Keratinocyte (primary cell): ENCODE measurements around the gene CKS1B. TPM values are rescaled to one million over a fixed set of nuclear protein-coding genes. Genes with fewer than 3 reads are reported as not detected.
"Not testable (repeated sequence)": the region's sequence is repeated elsewhere in the genome, so short reads cannot be mapped to it uniquely, and the experiment has no call there.

Experiments used
- DNase-seq: peaks from one replicate; pipeline ENCODE4 v3.0.0-alpha.2; 2011; ENCODE audit warnings: low read depth, missing footprints, low spot score
- FAIRE-seq: peaks from 2 replicates; lab custom pipeline; 2011; peaks lifted over from hg19 to GRCh38; lab: Jason Lieb, UNC
- H2AFZ ChIP-seq: 2 replicates; pipeline ENCODE4 v1.6.0; 2012; ENCODE audit warnings: low read length, control low read depth, inconsistent platforms; ENCODE audit not compliant: control insufficient read depth
- H3K27ac ChIP-seq: 2 replicates; pipeline ENCODE4 v1.5.1; 2011; ENCODE audit warnings: low read length; ENCODE audit not compliant: control insufficient read depth, insufficient read depth
- H3K27me3 ChIP-seq: 3 replicates; pipeline ENCODE4 v1.6.0; 2011; ENCODE audit warnings: low read length; ENCODE audit not compliant: control insufficient read depth, insufficient read depth; ENCODE audit errors: extremely low read depth
- H3K36me3 ChIP-seq, 2 experiments: 2 replicates in 1 of 2; 3 replicates in 1 of 2; pipeline ENCODE4 v1.5.1; 2011; ENCODE audit warnings: low read length in 2 of 2, mild to moderate bottlenecking in 1 of 2; ENCODE audit not compliant: control insufficient read depth in 2 of 2, insufficient read depth in 2 of 2; ENCODE audit errors: extremely low read depth in 1 of 2
- H3K4me1 ChIP-seq: 3 replicates; pipeline ENCODE4 v1.5.1; 2011; ENCODE audit warnings: low read length; ENCODE audit not compliant: control insufficient read depth, insufficient read depth; ENCODE audit errors: extremely low read depth
- H3K4me2 ChIP-seq: 3 replicates; pipeline ENCODE4 v1.6.0; 2011; ENCODE audit warnings: low read depth, low read length; ENCODE audit not compliant: control insufficient read depth, insufficient read depth; ENCODE audit errors: extremely low read depth
- H3K4me3 ChIP-seq, 3 experiments: fragments of 200-600 bp in 1 of 3; sonication (generic) in 1 of 3; 2 replicates in 2 of 3; 3 replicates in 1 of 3; pipeline ENCODE4 v1.5.1; 2011 to 2016; ENCODE audit warnings: low read length in 3 of 3, mild to moderate bottlenecking in 3 of 3, control low read depth in 2 of 3, inconsistent platforms in 1 of 3, low read depth in 1 of 3, mixed read lengths in 1 of 3, mixed run types in 1 of 3, moderate library complexity in 1 of 3; ENCODE audit not compliant: control insufficient read depth in 2 of 3, insufficient read depth in 2 of 3; ENCODE audit errors: extremely low read depth in 1 of 3
- H3K79me2 ChIP-seq: 2 replicates; pipeline ENCODE4 v1.6.0; 2012; ENCODE audit warnings: low read length; ENCODE audit not compliant: control insufficient read depth, insufficient read depth
- H3K9ac ChIP-seq: 3 replicates; pipeline ENCODE4 v1.6.0; 2011; ENCODE audit warnings: low read length; ENCODE audit not compliant: control insufficient read depth, insufficient read depth; ENCODE audit errors: extremely low read depth
- H3K9me1 ChIP-seq: 3 replicates; pipeline ENCODE4 v1.6.0; 2011; ENCODE audit warnings: low read length; ENCODE audit not compliant: control insufficient read depth, insufficient read depth; ENCODE audit errors: extremely low read depth
- H3K9me3 ChIP-seq: 2 replicates; pipeline ENCODE4 v1.5.1; 2012; ENCODE audit warnings: low read depth, low read length; ENCODE audit not compliant: control insufficient read depth
- H4K20me1 ChIP-seq: 3 replicates; pipeline ENCODE4 v1.6.0; 2011; ENCODE audit warnings: low read length; ENCODE audit not compliant: control insufficient read depth, insufficient read depth; ENCODE audit errors: extremely low read depth
- EZH2 ChIP-seq: IDR thresholded peaks from one replicate; pipeline ENCODE4 v1.6.1; 2012; ENCODE audit warnings: inconsistent platforms, mild to moderate bottlenecking, low read length, moderate library complexity
- dilution Hi-C: fragments of 300-500 bp; cut with MboI; formaldehyde crosslinking; loops from one replicate; pipeline ENCODE4 v1.7.0; 2020; ENCODE audit warnings: low sequenced_read_pairs; ENCODE audit not compliant: extremely low pct_ligation_motif_present
- polyA plus RNA-seq, 5 experiments: library from polyadenylated mRNA; depleted of rRNA in 3 of 5; stranded (reverse) in 3 of 5; stranded (forward) in 1 of 5; unstranded in 1 of 5; fragments of >200 nt; gene quantifications; 1 replicate in 1 of 5; 2 replicates in 3 of 5; 3 replicates in 1 of 5; pipeline versions ENCODE4 v1.2.1 to v1.2.3, GENCODE V29; 2011 to 2012; ENCODE audit warnings: missing spikeins in 2 of 5, low read depth in 1 of 5, low replicate concordance in 1 of 5
- TF ChIP-seq, protein P1 (sequence below), 3 experiments: IDR thresholded peaks in 1 of 3; conservative IDR thresholded peaks in 1 of 3; optimal IDR thresholded peaks in 1 of 3; 2 replicates in 2 of 3; 3 replicates in 1 of 3; pipeline versions ENCODE3 to v1.5.1; 2011; ENCODE audit warnings: low read length in 3 of 3, mild to moderate bottlenecking in 3 of 3, moderate library complexity in 2 of 3, control low read depth in 1 of 3, inconsistent platforms in 1 of 3; ENCODE audit not compliant: insufficient read depth in 2 of 3; ENCODE audit errors: extremely low read depth in 1 of 3

CKS1B gene
- polyA plus RNA-seq, 1 donor (not counting 4 experiments of a cell fraction or from before 2014, with no cell fraction given): 300 TPM

DNA sequence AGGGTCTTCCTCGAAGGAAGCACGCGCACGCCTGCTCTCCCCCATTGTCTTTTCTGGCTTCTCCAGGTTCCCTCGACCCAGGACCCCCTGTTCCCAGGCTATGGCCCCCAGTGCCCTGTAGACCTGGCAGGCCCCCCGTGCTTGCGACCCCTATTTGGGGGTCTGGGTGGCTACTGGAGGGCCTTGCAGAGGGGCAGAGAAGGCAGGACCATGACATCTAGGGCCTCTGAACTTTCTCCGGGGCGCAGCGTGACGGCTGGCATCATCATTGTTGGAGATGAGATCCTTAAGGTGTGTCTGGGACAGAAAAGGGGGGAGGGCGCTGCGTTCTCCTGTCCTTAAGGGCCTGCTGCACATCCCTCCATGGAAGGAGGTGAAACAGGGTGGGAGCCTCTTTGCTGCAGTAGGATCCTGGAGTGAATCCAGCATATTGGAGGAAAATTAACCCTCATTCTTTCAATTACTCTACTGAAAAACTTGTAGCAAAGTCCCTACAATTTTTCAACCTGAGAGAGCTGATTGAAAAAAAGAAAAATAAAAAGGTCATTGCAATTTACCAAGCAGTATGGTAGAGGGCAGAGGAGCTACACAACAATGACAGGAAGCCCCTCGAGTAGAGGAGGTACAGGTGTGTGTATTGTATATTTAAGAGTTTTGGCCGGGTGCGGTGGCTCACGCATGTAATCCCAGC is 9.4 kb downstream of the CKS1B start:
- dilution Hi-C loops: no loop called here
- H3K9me3 ChIP-seq: no peaks in the 10 kb centered on the region
- TF ChIP-seq EZH2: no peak
- TF ChIP-seq, protein P1, sequence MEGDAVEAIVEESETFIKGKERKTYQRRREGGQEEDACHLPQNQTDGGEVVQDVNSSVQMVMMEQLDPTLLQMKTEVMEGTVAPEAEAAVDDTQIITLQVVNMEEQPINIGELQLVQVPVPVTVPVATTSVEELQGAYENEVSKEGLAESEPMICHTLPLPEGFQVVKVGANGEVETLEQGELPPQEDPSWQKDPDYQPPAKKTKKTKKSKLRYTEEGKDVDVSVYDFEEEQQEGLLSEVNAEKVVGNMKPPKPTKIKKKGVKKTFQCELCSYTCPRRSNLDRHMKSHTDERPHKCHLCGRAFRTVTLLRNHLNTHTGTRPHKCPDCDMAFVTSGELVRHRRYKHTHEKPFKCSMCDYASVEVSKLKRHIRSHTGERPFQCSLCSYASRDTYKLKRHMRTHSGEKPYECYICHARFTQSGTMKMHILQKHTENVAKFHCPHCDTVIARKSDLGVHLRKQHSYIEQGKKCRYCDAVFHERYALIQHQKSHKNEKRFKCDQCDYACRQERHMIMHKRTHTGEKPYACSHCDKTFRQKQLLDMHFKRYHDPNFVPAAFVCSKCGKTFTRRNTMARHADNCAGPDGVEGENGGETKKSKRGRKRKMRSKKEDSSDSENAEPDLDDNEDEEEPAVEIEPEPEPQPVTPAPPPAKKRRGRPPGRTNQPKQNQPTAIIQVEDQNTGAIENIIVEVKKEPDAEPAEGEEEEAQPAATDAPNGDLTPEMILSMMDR (optimal IDR thresholded peaks at IDR 0.05 in 1 of 3, IDR thresholded peaks at IDR 0.05 in 1 of 3, conservative IDR thresholded peaks at IDR 0.05 in 1 of 3; ENCODE audit: extremely low read depth in 1 of 3, insufficient read depth in 2 of 3, low read length in 3 of 3): no peak
- H3K4me2 ChIP-seq: peak overlapping the region; percentile 97
- peak overlapping the region; percentile 43 for H2AFZ ChIP-seq
- DNase-seq (no peak), FAIRE-seq (no peak)
- H3K27me3 ChIP-seq: no peaks in the 10 kb centered on the region
- H3K79me2 ChIP-seq: peaks cover 35% of the 10 kb centered on the region
- H3K36me3 ChIP-seq: peaks cover 13 to 18% of the 10 kb centered on the region in 2 experiments
- H3K4me1 ChIP-seq: peaks cover 21% of the 10 kb centered on the region
- peaks cover 3% of the 10 kb centered on the region for H4K20me1 ChIP-seq
- peak overlapping the region; percentile 63 to 100 (median 99) for H3K4me3 ChIP-seq
- peak overlapping the region; percentile 89 for H3K27ac ChIP-seq
- no peaks in the 10 kb centered on the region for H3K9me1 ChIP-seq
- peak overlapping the region; percentile 92 for H3K9ac ChIP-seq

DNA sequence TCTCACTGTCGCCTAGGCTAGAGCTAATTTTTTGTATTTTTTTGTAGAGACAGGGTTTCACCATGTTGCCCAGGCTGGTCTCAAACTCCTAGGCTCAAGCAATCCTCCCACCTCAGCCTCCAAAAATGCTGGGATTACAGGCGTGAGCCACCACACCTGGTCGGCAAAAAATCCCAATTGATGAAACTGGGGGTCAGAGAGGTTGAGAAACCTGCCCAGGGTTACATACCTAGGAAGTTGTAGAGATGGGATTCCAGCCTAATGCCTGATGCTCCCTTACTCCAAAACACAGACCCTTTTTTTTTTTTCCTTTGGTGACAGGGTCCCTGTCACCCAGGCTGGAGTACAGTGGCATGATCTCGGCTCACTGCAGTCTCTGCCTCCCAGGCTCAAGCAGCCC is 12.3 kb downstream of the CKS1B start:
- H3K9me1 ChIP-seq, H3K27me3 ChIP-seq, FAIRE-seq, H3K27ac ChIP-seq, H4K20me1 ChIP-seq, H3K9ac ChIP-seq, H3K9me3 ChIP-seq, H3K4me3 ChIP-seq, DNase-seq, dilution Hi-C loops, H3K4me2 ChIP-seq, H2AFZ ChIP-seq: not testable (repeated sequence)
- Histone ChIP-seq H3K79me2 (peaks cover 38% of the 10 kb centered on the region), H3K4me1 (peaks cover 21% of the 10 kb centered on the region), H3K36me3 (peaks cover 23 to 28% of the 10 kb centered on the region in 2 experiments)
